GM18873 (cell line): ENCODE data around the gene AATF.
"Not testable (repeated sequence)": the region's sequence is repeated elsewhere in the genome, so short reads cannot be mapped to it uniquely, and the experiment has no call there.

ENCODE experiments used
- ATAC-seq: cut with Tn5 transposase; IDR thresholded peaks from one replicate; pipeline ENCODE4 v1.9.1; 2021; ENCODE audit warnings: mild to moderate bottlenecking, moderate library complexity, moderate number of reproducible peaks; ENCODE audit not compliant: unreplicated experiment, low FRiP score

The AATF gene

GRCh38 chr17:37066322-37067255 is 117.8 kb downstream of the AATF start:
- no peak for ATAC-seq

GRCh38 chr17:37067555-37068111 is 118.9 kb downstream of the AATF start:
- no peak for ATAC-seq

- no peak for ATAC-seq
Observed at GRCh38 chr17:37068266-37068665, 119.5 kb downstream of the AATF start.

GRCh38 chr17:37069087-37069486 is 120.3 kb downstream of the AATF start:
- no peak for ATAC-seq

- ATAC-seq, result not testable (repeated sequence)
Observed at GRCh38 chr17:37073464-37073863, 124.7 kb downstream of the AATF start.

GRCh38 chr17:37079065-37079708 is 130.4 kb downstream of the AATF start:
- ATAC-seq, result no peak

GRCh38 chr17:37079735-37080134 is 131.0 kb downstream of the AATF start:
- ATAC-seq, result no peak

- no peak for ATAC-seq
Observed at GRCh38 chr17:37081287-37081686, 132.5 kb downstream of the AATF start.

- no peak for ATAC-seq
Observed at GRCh38 chr17:37082311-37082860, 133.6 kb downstream of the AATF start.

GRCh38 chr17:37082985-37083384 is 134.2 kb downstream of the AATF start:
- no peak for ATAC-seq

GRCh38 chr17:37083456-37083855 is 134.7 kb downstream of the AATF start:
- no peak for ATAC-seq

- ATAC-seq, result no peak
Observed at GRCh38 chr17:37084372-37084771, 135.6 kb downstream of the AATF start.

- no peak for ATAC-seq
Observed at GRCh38 chr17:37086334-37086733, 137.6 kb downstream of the AATF start.

- ATAC-seq, result no peak
Observed at GRCh38 chr17:37086948-37087347, 138.2 kb downstream of the AATF start.

- no peak for ATAC-seq
Observed at GRCh38 chr17:37087683-37088082, 138.9 kb downstream of the AATF start.

GRCh38 chr17:37088459-37088858 is 139.7 kb downstream of the AATF start:
- ATAC-seq, result no peak

GRCh38 chr17:37088913-37089312 is 140.2 kb downstream of the AATF start:
- ATAC-seq, result no peak

GRCh38 chr17:37089956-37090355 is 141.2 kb downstream of the AATF start:
- no peak for ATAC-seq

- no peak for ATAC-seq
Observed at GRCh38 chr17:37090941-37091340, 142.2 kb downstream of the AATF start.

- ATAC-seq, result no peak
Observed at GRCh38 chr17:37092071-37092470, 143.3 kb downstream of the AATF start.

- no peak for ATAC-seq
Observed at GRCh38 chr17:37092701-37093100, 143.9 kb downstream of the AATF start.
